Esophagus squamous epithelium (tissue), 5 donors: Measurements from ENCODE around the gene DKK3. TPM values are rescaled to one million over a fixed set of nuclear protein-coding genes. Genes with fewer than 3 reads are reported as not detected.
A peak's percentile ranks its signal among the peaks of the same experiment; 100 is the strongest.

Experiments used
- DNase-seq: peaks from one replicate; lab custom pipeline; 2025; lab: John Stamatoyannopoulos, UW
- H3K27ac ChIP-seq, 4 donors: fragments of 200-600 bp; sonication (generic); one replicate each; pipeline ENCODE4 v1.5.1; 2016 to 2019; ENCODE audit warnings: mild to moderate bottlenecking in 1 of 4
- H3K27me3 ChIP-seq, 4 donors: fragments of 200-600 bp; sonication (generic); 1 replicate in 3 of 4; 2 replicates in 1 of 4; pipeline versions ENCODE4 v1.5.1 to v1.6.0; 2017 to 2021; ENCODE audit warnings: antibody characterized with exemption in 1 of 4
- H3K36me3 ChIP-seq, 3 donors: fragments of 200-600 bp; sonication (generic); one replicate each; pipeline ENCODE4 v1.5.1; 2016 to 2019
- H3K4me1 ChIP-seq, 3 donors: fragments of 200-600 bp; sonication (generic); one replicate each; pipeline ENCODE4 v1.5.1; 2017 to 2019
- H3K4me3 ChIP-seq, 4 donors: fragments of 200-600 bp; sonication (generic); 1 replicate in 3 of 4; 2 replicates in 1 of 4; pipeline ENCODE4 v1.5.1; 2016 to 2019; ENCODE audit warnings: mild to moderate bottlenecking in 2 of 4, moderate library complexity in 1 of 4
- H3K9me3 ChIP-seq, 3 donors: fragments of 200-600 bp; sonication (generic); one replicate each; pipeline ENCODE4 v1.5.1; 2016 to 2019
- CTCF ChIP-seq, 6 experiments: fragments of 450-650 bp in 4 of 6; fragments of 200-600 bp in 2 of 6; sonication (generic) in 2 of 6; IDR thresholded peaks; one replicate each; pipeline ENCODE4 v1.5.1; 2016 to 2019; ENCODE audit warnings: antibody characterized with exemption in 6 of 6, mild to moderate bottlenecking in 4 of 6, moderate library complexity in 4 of 6
- POLR2A ChIP-seq, 4 donors: fragments of 450-650 bp; IDR thresholded peaks; one replicate each; pipeline ENCODE4 v1.6.1; 2017; ENCODE audit warnings: antibody characterized with exemption in 4 of 4, mild to moderate bottlenecking in 4 of 4, moderate library complexity in 3 of 4
- WGBS, 2 donors: methylation state at CpG; one replicate each; pipeline ENCODE4 v1.1.5; 2018; 5-methylcytosine and 5-hydroxymethylcytosine counted together
- intact Hi-C: fragments of 100-400 bp; cut with DNase I; formaldehyde crosslinking; loops from one replicate; pipeline ENCODE4 v1.15.0; 2022
- total RNA-seq, 4 donors: library from RNA; depleted of rRNA; stranded (reverse); fragments of >200 nt; gene quantifications; one replicate each; pipeline ENCODE4 v1.1.0, GENCODE V29; 2016
- donor health status: DM: yes; HTN: yes; CAD: no.

The DKK3 gene
- total RNA-seq, 4 donors from 2014 or later, result 24.8 to 112 (median 44.5) TPM

GRCh38 chr11:11980841-11981308 is 27.6 kb downstream of the DKK3 start:
- Histone ChIP-seq H3K4me1 (peaks cover 9 to 55% (median 36%) of the 10 kb centered on the region in 3 donors), H3K27me3 (no peaks in the 10 kb centered on the region), H3K27ac (no peak overlapping the region), H3K4me3 (no peak overlapping the region), H3K36me3 (no peaks in the 10 kb centered on the region), H3K9me3 (no peaks in the 10 kb centered on the region)
- no peak for TF ChIP-seq CTCF (IDR thresholded peaks at IDR 0.05)
- TF ChIP-seq POLR2A (IDR thresholded peaks at IDR 0.05), result no peak
- no peak for DNase-seq
- WGBS, 2 donors, result 83 to 91% methylated on average over 3 of the region's 3 CpGs
- intact Hi-C loops, result no loop called here

GRCh38 chr11:11980200-11980599 is 28.2 kb downstream of the DKK3 start:
- WGBS, 2 donors, result 86 to 100% methylated on average over 2 of the region's 2 CpGs

GRCh38 chr11:11979488-11980117 is 28.8 kb downstream of the DKK3 start:
- Histone ChIP-seq H3K36me3 (no peaks in the 10 kb centered on the region), H3K27me3 (no peaks in the 10 kb centered on the region), H3K27ac (peak overlapping the region; percentile 5 to 72 (median 68)), H3K4me1 (peaks cover 9 to 61% (median 48%) of the 10 kb centered on the region in 3 donors), H3K4me3 (no peak overlapping the region), H3K9me3 (no peaks in the 10 kb centered on the region)
- WGBS, 2 donors, result 55 to 61% methylated on average over 6 to 7 of the region's 8 CpGs
- TF ChIP-seq POLR2A (IDR thresholded peaks at IDR 0.05) (no peak), CTCF (IDR thresholded peaks at IDR 0.05) (no peak)
- intact Hi-C loops, result no loop called here
- no peak for DNase-seq

More at GRCh38 chr11:11980200-11980599, 28.2 kb downstream of the DKK3 start:
- intact Hi-C loops, result no loop called here
- Histone ChIP-seq H3K27me3 (no peaks in the 10 kb centered on the region), H3K4me3 (no peak overlapping the region), H3K36me3 (no peaks in the 10 kb centered on the region), H3K9me3 (no peaks in the 10 kb centered on the region), H3K27ac (peak overlapping the region; percentile 5 to 72 (median 68)), H3K4me1 (peaks cover 9 to 62% (median 43%) of the 10 kb centered on the region in 3 donors)
- no peak for DNase-seq
- TF ChIP-seq POLR2A (IDR thresholded peaks at IDR 0.05), result no peak
- TF ChIP-seq CTCF (IDR thresholded peaks at IDR 0.05), result no peak

- Histone ChIP-seq H3K4me3 (no peak overlapping the region), H3K27ac (peak overlapping the region in 3 of 4 donors; percentile 65 to 72 (median 70)), H3K4me1 (peaks cover 9 to 63% (median 48%) of the 10 kb centered on the region in 3 donors), H3K27me3 (no peaks in the 10 kb centered on the region), H3K9me3 (no peaks in the 10 kb centered on the region), H3K36me3 (no peaks in the 10 kb centered on the region)
- no peak for DNase-seq
- TF ChIP-seq CTCF (IDR thresholded peaks at IDR 0.05), result no peak
- no peak for TF ChIP-seq POLR2A (IDR thresholded peaks at IDR 0.05)
- WGBS, 2 donors, result 67 to 76% methylated on average over 6 of the region's 13 CpGs
- intact Hi-C loops, result no loop called here
Observed at GRCh38 chr11:11978792-11979487, 29.5 kb downstream of the DKK3 start.

GRCh38 chr11:11978098-11978637 is 30.3 kb downstream of the DKK3 start:
- intact Hi-C loops, result no loop called here

More at GRCh38 chr11:11978098-11978637, 30.3 kb downstream of the DKK3 start:
- no peak overlapping the region for H3K4me3 ChIP-seq
- no peaks in the 10 kb centered on the region for H3K27me3 ChIP-seq
- peaks cover 15 to 71% (median 55%) of the 10 kb centered on the region in 3 donors for H3K4me1 ChIP-seq
- no peak for TF ChIP-seq POLR2A (IDR thresholded peaks at IDR 0.05)
- no peak for TF ChIP-seq CTCF (IDR thresholded peaks at IDR 0.05)
- WGBS, 2 donors, result 82 to 84% methylated on average over 4 of the region's 4 CpGs
- H3K27ac ChIP-seq, result peak overlapping the region in 3 of 4 donors; percentile 65 to 87 (median 70)
- no peak for DNase-seq
- no peaks in the 10 kb centered on the region for H3K36me3 ChIP-seq
- no peaks in the 10 kb centered on the region for H3K9me3 ChIP-seq
